ENCODE measurements around the gene CDK5. TPM values are rescaled to one million over a fixed set of nuclear protein-coding genes. Genes with fewer than 3 reads are reported as not detected.
A peak's percentile ranks its signal among the peaks of the same experiment; 100 is the strongest.

The CDK5 gene
- total and polyA plus RNA-seq, 9 of the 15 experiments (the other 6 are each of a cell fraction or from before 2014, with no cell fraction given): 3.2 to 38.0 (median 27.5) TPM

GRCh38 chr7:151062111-151062398, 4.4 kb upstream of the CDK5 start (continued):
- TF ChIP-seq ZNF318 (IDR thresholded peaks at IDR 0.05; ENCODE audit: borderline replicate concordance in 1 of 2, low read depth in 1 of 2) (no peak), AFF1 (IDR thresholded peaks at IDR 0.05; ENCODE audit: low read depth in 1 of 2, partially characterized antibody in 2 of 2) (no peak), GABPB1 (CRISPR knock-in tag; IDR thresholded peaks at IDR 0.05) (peak; percentile 38; the same call in 1 of the 2 replicates), KAT2B (IDR thresholded peaks at IDR 0.05; ENCODE audit: low read depth, low read length) (no peak), EP300 (IDR thresholded peaks at IDR 0.05; ENCODE audit: low read length) (0 out of 2 replicates have a peak, but pooled peaks have one; percentile 8), MCM7 (IDR thresholded peaks at IDR 0.05) (no peak), TAF15 (IDR thresholded peaks at IDR 0.05; ENCODE audit: low read depth, low read length) (no peak), ZNF121 (CRISPR knock-in tag; conservative IDR thresholded peaks at IDR 0.05) (no peak), FIP1L1 (IDR thresholded peaks at IDR 0.05; ENCODE audit: low read depth, low read length, poor library complexity, severe bottlenecking) (no peak), SAFB (IDR thresholded peaks at IDR 0.05; ENCODE audit: borderline replicate concordance, low read depth, low read length) (no peak), SREBF1 (IDR thresholded peaks at IDR 0.05; ENCODE audit: borderline replicate concordance, low read depth, low read length) (no peak), ZNF699 (CRISPR knock-in tag; IDR thresholded peaks at IDR 0.05; ENCODE audit: insufficient replicate concordance) (no peak), NR3C1 (CRISPR knock-in tag; IDR thresholded peaks at IDR 0.05) (no peak), CREB3 (tag; conservative IDR thresholded peaks at IDR 0.05; ENCODE audit: low read depth) (no peak), KAT7 (CRISPR knock-in tag; IDR thresholded peaks at IDR 0.05; ENCODE audit: borderline replicate concordance) (peak; percentile 82; the same call in 1 of the 2 replicates), ZKSCAN8 (CRISPR knock-in tag; IDR thresholded peaks at IDR 0.05) (no peak)

Data from K562 (cell line).